COR-L47 (cell line): ENCODE data around the gene GDPD4.

Experiments
- DNase-seq: peaks from one replicate; lab custom pipeline; 2025; lab: John Stamatoyannopoulos, UW

The GDPD4 gene

GRCh38 chr11:77294040-77294439 is 7.4 kb downstream of the GDPD4 start:
- no peak for DNase-seq

DNA sequence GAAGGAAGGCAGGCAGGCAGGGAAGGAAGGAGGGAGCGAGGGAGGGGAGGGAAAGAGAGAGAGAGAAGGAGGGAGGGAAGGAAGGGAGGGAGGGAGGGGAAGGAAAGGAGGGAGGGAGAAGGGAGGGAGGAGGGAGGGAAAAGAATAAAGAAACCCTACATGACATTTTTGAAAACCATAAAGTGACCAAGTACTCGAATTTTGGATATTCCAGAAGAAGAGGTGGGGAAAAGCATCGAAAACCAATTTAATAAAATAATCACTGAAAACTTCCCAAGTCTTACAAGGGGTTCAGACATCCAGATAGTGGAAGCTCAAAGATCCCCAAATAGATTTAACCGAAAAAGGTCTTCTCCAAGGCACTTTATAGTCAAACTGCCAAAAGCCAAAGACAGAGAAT is 11.7 kb downstream of the GDPD4 start:
- DNase-seq, result no peak

DNA sequence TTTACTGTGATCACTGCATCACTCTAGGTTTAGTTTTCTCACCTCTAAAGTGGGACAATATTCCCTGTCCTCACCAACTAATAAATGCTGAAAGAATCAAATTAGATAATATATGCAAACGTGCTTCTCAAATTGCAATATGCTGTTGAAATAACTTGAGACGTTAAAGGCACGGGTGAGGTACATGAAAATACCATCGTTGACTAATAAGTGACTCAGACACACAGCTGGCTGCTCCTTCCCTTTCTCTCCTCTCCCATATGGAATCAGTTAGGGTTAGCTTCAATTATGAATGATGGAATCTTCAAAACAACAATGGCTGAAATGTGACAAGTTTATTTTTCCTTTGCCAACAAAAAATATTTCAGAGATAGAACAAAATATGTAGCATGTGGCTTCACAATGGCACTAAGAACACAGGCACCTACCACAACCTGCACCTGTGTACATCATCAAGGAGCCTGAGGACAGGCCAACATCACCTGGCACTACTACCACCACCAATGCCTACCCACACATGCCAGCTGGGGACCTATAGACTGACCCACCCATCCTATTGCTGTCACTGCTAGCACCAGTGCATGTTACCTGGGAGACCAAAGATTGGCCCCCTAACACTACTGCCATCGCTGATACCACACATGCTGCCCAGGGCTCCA is 13.7 kb downstream of the GDPD4 start:
- DNase-seq, result no peak

GRCh38 chr11:77287136-77287535 is 14.3 kb downstream of the GDPD4 start:
- no peak for DNase-seq

DNA sequence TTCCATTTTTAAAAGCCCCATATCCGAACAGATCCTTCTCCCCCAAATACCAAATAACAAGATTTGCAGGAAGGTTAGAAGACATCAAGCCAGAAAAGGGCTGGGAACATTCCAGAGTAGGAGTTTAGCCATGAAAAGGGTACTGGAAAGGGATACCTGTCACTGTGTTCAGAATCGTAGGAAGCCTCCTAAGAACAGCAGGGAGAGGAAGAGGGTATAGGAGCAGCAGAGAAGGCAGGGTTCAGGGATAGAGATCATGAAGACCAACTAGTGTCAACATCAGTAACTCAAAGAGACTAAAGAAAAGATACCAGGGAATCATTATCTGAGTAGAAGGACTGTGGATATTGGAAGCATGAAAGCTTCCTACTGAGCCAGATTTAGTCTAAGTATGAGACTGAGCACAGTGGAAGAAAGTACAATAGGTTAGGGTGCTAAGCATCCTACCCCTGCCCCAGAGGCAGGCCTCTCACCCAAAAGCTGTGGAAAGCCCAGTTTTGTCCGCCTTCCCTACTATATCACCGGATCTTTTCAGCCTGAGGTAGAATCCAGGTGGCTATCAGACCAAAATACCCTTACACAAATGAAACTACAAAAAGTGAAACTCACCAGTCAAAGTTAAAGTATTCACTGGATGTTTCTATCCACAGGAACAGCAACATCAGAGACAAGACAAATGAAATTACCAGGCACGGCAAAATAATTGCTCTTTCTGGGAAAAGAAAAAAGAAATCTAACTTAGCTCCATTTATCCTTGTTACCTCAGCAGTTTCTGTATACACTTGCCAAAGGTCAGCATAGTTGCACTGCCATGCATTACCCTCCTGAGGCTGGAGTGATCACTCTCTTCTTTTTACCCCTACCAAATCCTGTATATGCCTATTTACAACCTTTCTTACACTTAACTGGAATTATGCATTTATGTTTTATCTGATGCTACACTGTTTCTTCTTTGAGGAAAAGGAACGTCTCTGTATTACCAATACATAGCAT is 16.7 kb downstream of the GDPD4 start:
- no peak for DNase-seq

- DNase-seq, result no peak
Measured at GRCh38 chr11:77283101-77283500, 18.4 kb downstream of the GDPD4 start.

- DNase-seq, result no peak
Measured at GRCh38 chr11:77278595-77279506, 22.6 kb downstream of the GDPD4 start.

GRCh38 chr11:77276271-77276670 is 25.2 kb downstream of the GDPD4 start:
- no peak for DNase-seq

GRCh38 chr11:77270921-77271320 is 30.6 kb downstream of the GDPD4 start:
- DNase-seq, result no peak

DNA sequence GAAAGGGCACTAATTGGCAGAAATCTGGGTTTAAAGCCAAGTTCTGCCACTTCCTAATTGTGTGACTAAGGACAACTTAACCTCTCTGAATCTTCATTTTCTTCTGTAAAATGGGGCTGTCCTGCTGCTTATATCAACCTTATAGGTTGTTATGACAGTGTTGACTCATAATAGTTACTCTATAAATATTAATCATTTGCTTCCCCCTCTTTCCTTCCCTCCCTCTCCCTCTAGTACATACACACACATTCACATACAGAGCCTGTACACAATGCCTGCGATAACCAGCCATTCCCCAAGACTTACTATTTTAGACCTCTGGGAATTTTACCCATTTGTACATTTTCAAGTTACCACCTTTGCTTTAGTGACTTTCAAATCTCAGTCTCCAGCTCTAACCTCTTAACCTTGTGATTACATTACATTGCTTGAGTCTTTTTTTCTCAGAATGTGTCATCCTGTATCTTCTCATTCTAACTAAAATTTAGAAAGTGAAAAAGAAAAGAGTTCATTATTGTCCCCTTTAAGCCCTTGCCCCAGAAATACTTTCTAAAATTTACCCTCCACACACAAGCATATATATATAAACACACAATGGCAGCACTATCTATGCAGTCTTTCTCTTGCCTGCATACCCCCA is 31.9 kb downstream of the GDPD4 start:
- DNase-seq, result no peak

- DNase-seq, result no peak
Measured at GRCh38 chr11:77267962-77268361, 33.5 kb downstream of the GDPD4 start.

DNA sequence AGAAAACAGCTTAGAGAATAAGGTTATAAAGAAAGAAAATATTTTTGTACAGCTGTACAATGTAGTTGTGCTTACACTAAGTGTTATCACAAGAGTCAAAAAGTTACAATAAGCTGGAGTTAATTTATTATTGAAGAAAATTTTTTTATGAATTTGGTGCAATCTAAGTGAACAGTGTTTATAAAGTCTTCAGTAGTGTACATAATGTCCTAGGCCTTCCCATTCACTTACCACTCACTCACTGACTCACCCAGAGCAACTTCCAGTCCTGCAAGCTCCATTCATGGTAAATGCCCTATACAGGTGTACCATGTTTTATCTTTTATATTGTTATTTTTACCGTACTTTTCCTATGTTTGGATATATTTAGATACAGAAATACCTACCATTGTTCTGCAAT is 34.7 kb downstream of the GDPD4 start:
- DNase-seq, result no peak

DNA sequence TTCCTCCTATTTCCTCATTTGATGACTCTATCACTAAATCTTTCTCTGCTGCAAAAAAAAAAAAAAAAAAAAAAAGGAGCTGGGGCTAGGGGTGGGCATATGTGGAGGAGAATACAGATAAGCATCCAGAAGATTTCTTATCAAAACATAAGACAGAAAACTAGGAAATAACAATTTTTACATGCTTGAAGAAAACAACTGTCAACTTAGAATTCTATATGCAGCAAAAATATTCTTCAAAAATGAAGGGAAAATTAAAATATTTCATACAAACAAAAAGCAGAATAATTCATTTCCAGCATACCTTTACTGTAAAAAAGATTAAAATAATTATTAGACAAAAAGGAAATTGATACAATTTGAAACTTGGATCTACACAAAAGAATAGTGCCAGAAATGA is 38.7 kb downstream of the GDPD4 start:
- DNase-seq, result no peak

GRCh38 chr11:77259641-77260040 is 41.8 kb downstream of the GDPD4 start:
- DNase-seq, result no peak

DNA sequence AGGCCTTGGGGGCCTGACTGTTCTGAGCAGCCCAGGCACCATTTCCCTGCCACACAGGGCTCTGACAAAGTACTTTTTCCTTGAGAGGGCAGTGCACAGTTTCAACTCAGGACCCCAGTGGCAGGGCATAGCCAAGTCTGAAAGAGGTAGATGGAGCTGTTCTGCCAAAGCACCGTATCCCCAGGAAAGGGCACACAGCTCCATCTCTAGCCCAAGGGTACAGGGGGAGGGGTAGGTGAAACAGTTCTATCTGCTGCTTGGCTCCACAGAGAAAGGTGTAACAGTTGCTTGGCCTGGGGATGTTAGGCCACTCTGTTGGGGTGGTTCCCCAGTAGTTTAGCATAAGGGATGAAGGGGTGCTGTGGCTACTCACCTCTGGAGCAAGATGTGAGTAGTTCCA is 47.8 kb downstream of the GDPD4 start:
- DNase-seq, result no peak

- DNase-seq, result no peak
Measured at GRCh38 chr11:77252555-77253270, 48.8 kb downstream of the GDPD4 start.

GRCh38 chr11:77250881-77251640 is 50.4 kb downstream of the GDPD4 start:
- DNase-seq, result no peak

DNA sequence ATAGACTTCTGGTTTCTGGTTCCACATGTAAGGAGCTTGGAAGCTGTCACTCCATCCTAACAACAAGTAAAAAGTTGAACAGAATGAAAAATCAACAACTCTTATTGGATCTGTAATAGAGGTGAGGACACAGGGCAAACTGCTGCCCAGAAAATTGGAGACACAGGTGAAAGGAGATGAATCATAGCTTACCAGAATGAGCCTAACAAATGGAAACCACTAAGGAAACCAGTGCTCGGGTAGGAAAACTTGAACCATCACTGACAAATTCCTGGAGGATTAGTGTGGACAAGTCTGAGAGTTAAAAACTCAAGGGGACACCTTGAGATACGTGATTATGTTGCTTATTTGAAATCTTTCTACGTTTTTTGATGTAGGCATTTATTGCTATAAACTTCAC is 52.1 kb downstream of the GDPD4 start:
- DNase-seq, result no peak

DNA sequence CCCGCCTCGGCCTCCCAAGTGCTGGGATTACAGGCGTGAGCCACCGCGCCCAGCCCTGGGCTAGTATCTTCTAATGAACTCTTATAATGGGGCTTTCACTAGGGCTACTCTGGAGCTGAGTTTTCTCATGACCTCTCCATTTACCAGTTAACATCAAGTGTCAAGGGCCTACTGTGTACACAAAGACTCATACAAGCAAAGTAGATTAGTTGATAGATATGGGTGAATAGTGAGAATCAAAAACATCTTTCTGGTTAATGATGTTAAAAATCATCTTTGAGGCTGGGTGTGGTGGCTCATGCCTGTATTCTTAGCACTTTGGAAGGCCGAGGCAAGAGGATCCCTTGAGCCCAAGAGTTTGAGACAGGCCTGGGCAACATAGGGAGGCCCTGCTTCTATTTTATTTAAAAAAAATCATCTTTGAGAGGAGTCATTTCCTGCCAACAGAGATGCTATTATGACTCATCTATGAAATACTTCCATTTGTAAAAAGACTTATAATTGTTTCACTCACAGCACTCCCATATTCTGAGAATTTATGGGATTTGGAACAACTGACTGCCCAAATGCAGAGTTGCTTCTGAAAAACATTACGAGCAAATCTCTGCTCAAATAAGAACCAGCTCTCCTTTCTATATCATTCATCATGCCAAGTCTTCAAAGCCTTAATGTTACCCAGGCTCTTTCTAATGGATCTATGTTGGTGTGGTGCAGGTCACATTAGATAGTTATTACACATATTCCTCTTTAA is 57.0 kb downstream of the GDPD4 start:
- no peak for DNase-seq

DNA sequence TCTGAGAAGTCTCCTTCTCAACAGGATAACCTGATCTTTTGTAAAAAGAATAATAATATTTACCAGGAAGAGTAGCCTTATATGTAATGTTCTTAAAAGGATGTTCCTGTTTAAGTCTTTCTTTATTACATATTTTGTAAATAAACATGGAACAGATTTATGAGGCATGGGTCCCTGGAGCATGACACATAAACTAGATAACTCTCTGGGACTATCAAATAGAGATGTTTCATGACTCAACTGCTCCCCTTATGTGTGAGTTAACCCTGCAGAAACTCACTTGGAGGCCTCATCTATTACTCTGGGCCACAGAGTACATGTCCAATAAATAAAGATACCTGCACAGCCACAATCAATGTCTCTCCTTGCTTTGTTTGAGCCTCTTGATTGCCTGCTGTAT is 64.6 kb downstream of the GDPD4 start:
- DNase-seq, result no peak
